Fibroblast of mammary gland (primary cell): ENCODE results near the gene HLF.

ENCODE experiments used
- DNase-seq: peaks from one replicate; pipeline ENCODE4 v3.0.0-alpha.2; 2010; ENCODE audit warnings: low read depth
- H3K4me3 ChIP-seq: 2 replicates; pipeline ENCODE4 v1.5.1; 2011; ENCODE audit warnings: low read depth, mild to moderate bottlenecking, low read length, moderate library complexity; ENCODE audit not compliant: control insufficient read depth
- TF ChIP-seq, protein P1 (sequence below): conservative IDR thresholded peaks from 2 replicates; pipeline ENCODE4 v1.5.1; 2011; ENCODE audit warnings: low read depth, low read length, inconsistent platforms; ENCODE audit not compliant: control insufficient read depth, insufficient read depth

HLF gene

DNA sequence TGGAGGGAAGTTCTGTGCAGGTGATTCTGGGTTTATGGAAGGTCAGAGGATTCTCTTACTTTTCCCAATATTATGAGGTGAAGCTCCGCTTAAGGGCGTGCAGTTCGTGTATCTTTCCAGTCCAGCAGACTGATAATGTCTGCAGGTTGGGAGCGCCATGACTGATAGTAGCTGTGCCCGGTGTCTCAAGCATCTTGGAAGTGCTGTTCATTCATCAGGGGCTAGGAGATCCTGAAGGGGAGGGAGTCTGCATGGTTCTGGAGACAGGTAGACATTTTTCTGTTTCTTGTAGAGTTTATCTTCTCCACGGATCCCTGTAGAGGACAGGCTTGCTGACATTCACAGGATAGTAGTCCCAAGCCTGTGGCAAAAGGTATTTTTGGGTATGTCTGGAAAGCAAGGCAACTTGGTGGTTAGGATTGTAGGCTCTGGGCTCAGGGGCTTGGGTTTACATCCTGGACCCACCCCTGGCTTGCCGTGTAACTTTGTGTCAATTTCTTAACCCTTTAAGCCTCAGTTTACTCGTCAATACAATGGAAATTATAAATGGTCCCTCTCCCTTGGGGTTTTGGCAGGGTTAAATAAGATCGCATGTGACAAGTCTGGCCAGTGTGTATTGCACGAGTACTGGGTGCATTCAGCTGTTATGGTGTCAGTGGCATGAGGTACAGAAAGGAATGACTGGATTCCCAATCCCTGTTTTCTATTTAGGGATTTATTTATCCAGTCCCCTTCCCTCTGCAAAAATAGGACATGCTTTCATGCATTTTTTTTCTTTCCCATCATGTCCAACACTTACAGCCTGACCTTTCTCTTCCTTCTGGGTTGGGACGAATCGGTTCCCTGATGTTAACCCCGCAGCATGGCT, 8.2 kb downstream of the HLF start:
- H3K4me3 ChIP-seq, result no peak overlapping the region
- TF ChIP-seq, protein P1, sequence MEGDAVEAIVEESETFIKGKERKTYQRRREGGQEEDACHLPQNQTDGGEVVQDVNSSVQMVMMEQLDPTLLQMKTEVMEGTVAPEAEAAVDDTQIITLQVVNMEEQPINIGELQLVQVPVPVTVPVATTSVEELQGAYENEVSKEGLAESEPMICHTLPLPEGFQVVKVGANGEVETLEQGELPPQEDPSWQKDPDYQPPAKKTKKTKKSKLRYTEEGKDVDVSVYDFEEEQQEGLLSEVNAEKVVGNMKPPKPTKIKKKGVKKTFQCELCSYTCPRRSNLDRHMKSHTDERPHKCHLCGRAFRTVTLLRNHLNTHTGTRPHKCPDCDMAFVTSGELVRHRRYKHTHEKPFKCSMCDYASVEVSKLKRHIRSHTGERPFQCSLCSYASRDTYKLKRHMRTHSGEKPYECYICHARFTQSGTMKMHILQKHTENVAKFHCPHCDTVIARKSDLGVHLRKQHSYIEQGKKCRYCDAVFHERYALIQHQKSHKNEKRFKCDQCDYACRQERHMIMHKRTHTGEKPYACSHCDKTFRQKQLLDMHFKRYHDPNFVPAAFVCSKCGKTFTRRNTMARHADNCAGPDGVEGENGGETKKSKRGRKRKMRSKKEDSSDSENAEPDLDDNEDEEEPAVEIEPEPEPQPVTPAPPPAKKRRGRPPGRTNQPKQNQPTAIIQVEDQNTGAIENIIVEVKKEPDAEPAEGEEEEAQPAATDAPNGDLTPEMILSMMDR, result no peak

DNA sequence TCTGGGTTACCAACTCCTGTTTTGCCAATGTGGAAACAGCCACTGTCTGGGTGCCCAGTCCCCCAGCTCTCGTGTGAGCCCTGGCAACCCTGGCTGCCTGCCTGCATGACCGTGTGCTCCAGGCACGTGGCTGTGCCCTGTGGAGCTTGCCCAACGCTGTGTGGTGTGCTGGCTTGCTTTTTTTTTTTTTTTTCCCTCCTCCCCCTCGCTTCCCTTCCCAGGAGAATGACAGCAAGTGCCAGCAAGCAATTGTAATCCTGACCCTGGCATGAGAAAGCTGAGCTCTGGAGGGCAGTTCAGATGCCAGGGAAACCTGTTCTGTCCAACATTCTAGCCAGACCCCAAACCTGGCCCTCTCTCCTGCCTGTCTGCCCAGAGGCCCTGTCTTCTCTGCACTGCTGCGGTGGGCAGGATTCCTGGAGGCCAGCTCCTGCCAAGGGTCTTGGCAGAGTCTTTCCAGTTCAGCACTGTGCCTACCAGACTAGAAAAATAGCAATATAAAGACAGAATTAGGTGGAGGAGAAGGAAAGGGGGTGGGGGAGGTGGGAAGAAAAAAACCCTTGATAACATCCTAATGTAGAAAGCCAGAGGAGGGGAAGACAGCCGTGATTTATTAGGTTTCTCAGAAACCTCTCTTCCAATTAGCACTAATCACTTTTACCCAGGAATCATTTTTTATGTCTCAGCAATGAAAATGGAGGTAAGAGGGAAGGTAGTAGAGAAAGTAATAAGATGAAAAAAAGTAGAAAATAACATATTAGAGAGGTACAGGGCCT, 9.0 kb downstream of the HLF start:
- no peak for DNase-seq
- TF ChIP-seq, protein P1, result no peak
- H3K4me3 ChIP-seq, result no peak overlapping the region

More for the DNA sequence above, 8.2 kb downstream of the HLF start:
- DNase-seq, result no peak

DNA sequence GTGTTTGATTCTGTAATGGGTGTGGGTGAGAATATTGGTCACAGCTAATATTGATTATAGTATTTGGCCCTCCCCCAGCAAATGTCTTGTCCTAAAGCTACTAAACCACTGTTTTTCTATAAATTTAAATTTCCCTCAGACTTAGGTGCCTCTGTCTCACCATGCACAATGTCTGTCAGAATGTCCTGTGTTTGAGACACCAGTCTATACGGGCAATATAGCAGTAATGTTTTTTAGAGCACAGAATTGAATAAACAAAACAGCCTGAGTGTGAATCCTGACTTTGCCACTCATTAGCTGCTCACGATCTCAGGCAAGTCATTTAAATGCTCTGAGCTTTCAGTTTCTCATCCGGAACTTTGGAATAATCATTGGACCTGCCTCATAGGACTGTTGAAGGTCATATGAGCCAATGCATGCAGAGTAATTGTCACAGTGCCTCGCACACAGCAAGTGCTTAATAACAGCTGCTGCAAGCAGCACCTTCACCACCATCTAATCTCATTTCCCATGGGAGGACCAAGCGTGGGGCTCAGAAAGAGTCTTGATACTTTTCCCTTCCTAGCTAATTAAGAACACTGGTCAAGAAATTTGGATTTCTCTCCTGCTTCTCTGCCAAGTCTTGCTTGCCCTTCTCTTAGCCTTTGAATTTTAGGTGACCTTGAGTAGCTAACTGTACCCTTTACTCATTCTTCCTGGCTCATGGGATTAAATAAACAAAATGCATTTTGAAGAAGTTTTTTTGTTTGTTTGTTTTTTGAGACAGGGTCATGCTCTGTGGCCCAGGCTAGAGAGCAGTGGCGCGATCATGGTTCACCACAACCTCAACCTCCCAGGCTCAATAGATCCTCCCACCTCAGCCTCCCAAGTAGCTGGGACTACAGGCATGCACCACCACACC, 9.8 kb downstream of the HLF start:
- DNase-seq, result no peak
- H3K4me3 ChIP-seq, result no peak overlapping the region
- TF ChIP-seq, protein P1, result no peak

DNA sequence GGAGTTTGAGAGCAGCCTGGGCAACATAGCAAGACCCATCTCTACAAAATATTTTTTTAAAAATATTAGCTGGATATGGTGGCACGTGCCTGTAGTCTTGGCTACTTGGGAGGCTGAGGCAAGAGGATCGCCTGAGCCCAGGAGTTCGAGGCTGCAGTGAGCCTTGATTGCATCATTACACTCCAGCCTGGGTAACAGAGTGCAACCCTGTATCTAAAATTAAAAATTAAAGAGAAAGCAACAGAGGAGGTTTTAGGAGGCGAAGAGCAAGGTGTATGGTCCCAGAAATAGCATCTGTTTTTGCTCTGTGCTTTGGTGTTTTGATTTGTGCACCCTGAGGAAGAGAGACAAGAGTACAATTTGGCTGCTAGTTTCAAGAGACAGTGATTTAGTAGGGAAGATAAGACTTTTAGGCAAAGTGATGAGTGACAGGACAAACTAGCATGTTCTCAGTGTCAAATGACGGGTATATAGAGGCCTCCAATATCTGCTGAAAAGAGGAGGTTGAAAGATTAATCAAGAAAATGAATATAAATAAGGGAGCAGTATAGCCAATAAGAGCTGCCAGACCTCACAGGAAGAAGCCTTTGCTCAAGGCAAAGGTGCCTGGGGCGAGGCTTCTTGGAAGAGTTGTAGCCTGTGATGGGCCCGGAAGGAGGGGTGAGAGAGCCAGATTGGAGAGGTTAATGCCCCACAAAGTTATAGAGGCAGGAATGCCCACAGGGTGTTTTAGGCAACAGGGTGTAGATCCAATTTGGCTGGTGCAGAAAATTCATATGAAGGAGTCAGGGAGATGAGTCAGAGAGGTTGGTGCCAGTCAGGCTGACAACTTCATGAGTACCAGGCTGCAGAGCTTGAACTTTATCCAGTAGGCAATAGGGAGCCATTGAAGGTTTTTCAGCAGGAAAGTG, 11.4 kb downstream of the HLF start:
- no peak overlapping the region for H3K4me3 ChIP-seq
- TF ChIP-seq, protein P1, result no peak
- peak; percentile 12 for DNase-seq

DNA sequence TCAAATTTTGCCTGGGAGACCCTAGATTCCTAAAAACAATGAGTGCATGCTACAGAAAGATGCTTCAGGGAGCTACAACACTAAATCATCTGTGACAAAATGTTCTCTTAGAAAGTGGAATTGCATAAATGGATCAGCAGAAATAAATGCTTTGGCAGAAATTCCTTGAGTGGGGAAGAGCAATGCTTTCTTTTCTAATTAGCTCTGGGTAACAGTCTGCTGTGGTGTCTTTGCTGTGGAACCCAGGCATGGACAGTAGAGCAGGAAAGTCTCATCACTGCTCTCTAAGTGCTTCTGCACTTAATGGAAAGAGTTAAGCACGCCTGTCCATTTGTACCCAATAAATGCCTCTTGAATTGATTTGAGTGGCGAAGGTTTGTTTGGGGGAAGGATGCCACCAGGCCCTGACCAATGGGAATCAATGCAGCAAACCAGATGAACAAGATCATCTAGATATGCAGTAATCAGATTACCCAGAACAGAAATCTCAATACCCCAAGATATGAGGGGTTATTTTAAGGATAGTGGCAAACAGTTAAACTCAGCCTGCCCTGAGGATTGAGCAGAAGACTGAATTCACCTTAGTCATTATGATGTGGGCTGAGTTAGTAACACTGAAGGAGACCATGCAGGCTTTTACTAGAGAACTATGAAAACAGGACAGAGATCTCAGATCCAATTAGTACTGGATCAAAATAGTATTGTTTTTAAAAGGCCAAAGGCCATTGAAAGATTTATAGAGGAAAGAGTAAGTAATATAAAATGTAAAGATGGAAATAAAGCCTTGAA, 13.6 kb downstream of the HLF start:
- TF ChIP-seq, protein P1, result no peak
- DNase-seq, result no peak

More for the DNA sequence above, 13.6 kb downstream of the HLF start:
- H3K4me3 ChIP-seq, result no peak overlapping the region
